Astrocyte (in vitro differentiated cells and primary cell): ENCODE results near the gene CDKN2B-AS1. TPM values are rescaled to one million over a fixed set of nuclear protein-coding genes. Genes with fewer than 3 reads are reported as not detected.

ENCODE experiments used
- DNase-seq: peaks from one replicate; pipeline ENCODE4 v3.0.0-alpha.2; 2010; ENCODE audit warnings: low read depth
- FAIRE-seq: peaks from 2 replicates; lab custom pipeline; 2011; peaks lifted over from hg19 to GRCh38; lab: Jason Lieb, UNC
- H2AFZ ChIP-seq: 2 replicates; pipeline ENCODE4 v1.6.0; 2012; ENCODE audit warnings: low read depth, low read length, inconsistent platforms
- H3K27ac ChIP-seq: 2 replicates; pipeline ENCODE4 v1.5.1; 2011; ENCODE audit warnings: low read depth, low read length, inconsistent platforms
- H3K27me3 ChIP-seq: 2 replicates; pipeline ENCODE4 v1.6.0; 2011; ENCODE audit warnings: low read length, inconsistent platforms; ENCODE audit not compliant: insufficient read depth
- H3K36me3 ChIP-seq: 2 replicates; pipeline ENCODE4 v1.5.1; 2011; ENCODE audit warnings: low read length, inconsistent platforms; ENCODE audit not compliant: insufficient read depth
- H3K4me1 ChIP-seq: 2 replicates; pipeline ENCODE4 v1.5.1; 2011; ENCODE audit warnings: low read length, inconsistent platforms; ENCODE audit not compliant: insufficient read depth
- H3K4me2 ChIP-seq: 2 replicates; pipeline ENCODE4 v1.6.0; 2012; ENCODE audit warnings: low read length, inconsistent platforms
- H3K4me3 ChIP-seq: 2 replicates; pipeline ENCODE4 v1.5.1; 2011; ENCODE audit warnings: low read depth, mild to moderate bottlenecking, low read length, inconsistent platforms; ENCODE audit not compliant: insufficient read depth
- H3K79me2 ChIP-seq: 2 replicates; pipeline ENCODE4 v1.6.0; 2012; ENCODE audit warnings: mild to moderate bottlenecking, low read length, inconsistent platforms; ENCODE audit not compliant: insufficient read depth
- H3K9ac ChIP-seq: 2 replicates; pipeline ENCODE4 v1.6.0; 2012; ENCODE audit warnings: mild to moderate bottlenecking, low read length, inconsistent platforms
- H3K9me3 ChIP-seq: 2 replicates; pipeline ENCODE4 v1.5.1; 2012; ENCODE audit warnings: low read depth, mild to moderate bottlenecking, low read length, inconsistent platforms; ENCODE audit not compliant: insufficient read depth
- H4K20me1 ChIP-seq: 2 replicates; pipeline ENCODE4 v1.6.0; 2012; ENCODE audit warnings: low read length, inconsistent platforms; ENCODE audit not compliant: insufficient read depth
- H3K27ac Mint-ChIP-seq: one replicate; pipeline ENCODE4 v1.8.0; 2021; ENCODE audit warnings: mild to moderate bottlenecking, mixed read lengths; ENCODE audit not compliant: unreplicated experiment
- H3K27me3 Mint-ChIP-seq: one replicate; pipeline ENCODE4 v1.8.0; 2021; ENCODE audit warnings: low read depth, mixed read lengths; ENCODE audit not compliant: unreplicated experiment
- H3K36me3 Mint-ChIP-seq: one replicate; pipeline ENCODE4 v1.8.0; 2021; ENCODE audit warnings: low read depth, mixed read lengths; ENCODE audit not compliant: unreplicated experiment
- H3K4me1 Mint-ChIP-seq: one replicate; pipeline ENCODE4 v1.8.0; 2021; ENCODE audit warnings: low read depth, mixed read lengths; ENCODE audit not compliant: unreplicated experiment
- H3K4me3 Mint-ChIP-seq: one replicate; pipeline ENCODE4 v1.8.0; 2021; ENCODE audit warnings: mild to moderate bottlenecking, moderate library complexity, mixed read lengths; ENCODE audit not compliant: unreplicated experiment
- H3K9me3 Mint-ChIP-seq: one replicate; pipeline ENCODE4 v1.8.0; 2021; ENCODE audit warnings: mild to moderate bottlenecking, mixed read lengths; ENCODE audit not compliant: unreplicated experiment
- EZH2 ChIP-seq: IDR thresholded peaks from 2 replicates; pipeline ENCODE4 v1.6.1; 2012; ENCODE audit warnings: mild to moderate bottlenecking, low read length, inconsistent platforms; ENCODE audit not compliant: insufficient read depth
- total RNA-seq: library from RNA; stranded (reverse); gene quantifications from 2 replicates; pipeline ENCODE4 v1.2.1, GENCODE V29; 2021
- TF ChIP-seq, protein P1 (sequence below): IDR thresholded peaks from 2 replicates; pipeline ENCODE4 v1.5.1; 2011; ENCODE audit warnings: low read depth, mild to moderate bottlenecking, inconsistent platforms, low read length, moderate library complexity; ENCODE audit not compliant: insufficient read depth

The CDKN2B-AS1 gene
- total RNA-seq, 1 donor from 2014 or later, result 2.3 TPM

DNA sequence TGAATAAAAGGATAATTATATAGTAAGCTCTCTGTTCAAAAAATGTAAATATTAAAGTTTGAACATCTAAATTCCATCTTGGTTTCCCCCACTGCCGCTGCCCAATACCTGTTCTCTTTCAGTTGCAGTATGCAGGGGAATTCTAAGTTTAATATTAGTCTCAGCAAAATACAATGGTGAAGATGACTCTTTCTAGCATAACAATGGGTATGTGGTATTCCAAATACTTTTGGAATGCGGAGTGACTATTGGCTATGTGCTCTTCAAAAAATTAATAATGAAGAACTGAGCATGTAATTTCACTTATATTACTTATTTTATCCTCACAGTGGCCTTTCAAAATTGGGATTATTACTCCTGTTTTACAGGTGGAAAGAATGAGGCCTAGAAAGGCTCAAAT is 3.4 kb downstream of the CDKN2B-AS1 start:
- TF ChIP-seq, protein P1, sequence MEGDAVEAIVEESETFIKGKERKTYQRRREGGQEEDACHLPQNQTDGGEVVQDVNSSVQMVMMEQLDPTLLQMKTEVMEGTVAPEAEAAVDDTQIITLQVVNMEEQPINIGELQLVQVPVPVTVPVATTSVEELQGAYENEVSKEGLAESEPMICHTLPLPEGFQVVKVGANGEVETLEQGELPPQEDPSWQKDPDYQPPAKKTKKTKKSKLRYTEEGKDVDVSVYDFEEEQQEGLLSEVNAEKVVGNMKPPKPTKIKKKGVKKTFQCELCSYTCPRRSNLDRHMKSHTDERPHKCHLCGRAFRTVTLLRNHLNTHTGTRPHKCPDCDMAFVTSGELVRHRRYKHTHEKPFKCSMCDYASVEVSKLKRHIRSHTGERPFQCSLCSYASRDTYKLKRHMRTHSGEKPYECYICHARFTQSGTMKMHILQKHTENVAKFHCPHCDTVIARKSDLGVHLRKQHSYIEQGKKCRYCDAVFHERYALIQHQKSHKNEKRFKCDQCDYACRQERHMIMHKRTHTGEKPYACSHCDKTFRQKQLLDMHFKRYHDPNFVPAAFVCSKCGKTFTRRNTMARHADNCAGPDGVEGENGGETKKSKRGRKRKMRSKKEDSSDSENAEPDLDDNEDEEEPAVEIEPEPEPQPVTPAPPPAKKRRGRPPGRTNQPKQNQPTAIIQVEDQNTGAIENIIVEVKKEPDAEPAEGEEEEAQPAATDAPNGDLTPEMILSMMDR, result no peak
- no peak for TF ChIP-seq EZH2
- Mint-ChIP-seq H3K4me1 (peaks cover 23% of the 10 kb centered on the region), H3K27me3 (peaks cover 2% of the 10 kb centered on the region), H3K27ac (no peak overlapping the region), H3K36me3 (no peaks in the 10 kb centered on the region), H3K9me3 (no peaks in the 10 kb centered on the region), H3K4me3 (no peak overlapping the region)
- Histone ChIP-seq H3K4me3 (no peak overlapping the region), H3K4me1 (peaks cover 22% of the 10 kb centered on the region), H3K27ac (no peak overlapping the region), H3K9me3 (no peaks in the 10 kb centered on the region), H3K9ac (no peak overlapping the region), H2AFZ (no peak overlapping the region), H3K27me3 (no peaks in the 10 kb centered on the region), H4K20me1 (peaks cover 11% of the 10 kb centered on the region), H3K36me3 (peaks cover 2% of the 10 kb centered on the region), H3K4me2 (peak overlapping the region; percentile 14), H3K79me2 (peaks cover 82% of the 10 kb centered on the region)
- FAIRE-seq (no peak), DNase-seq (no peak)

- H3K27ac ChIP-seq, result no peak overlapping the region
- peak; percentile 60 for FAIRE-seq
- no peak for DNase-seq
- H3K9ac ChIP-seq, result no peak overlapping the region
- Mint-ChIP-seq H3K4me3 (no peak overlapping the region), H3K27me3 (peaks cover 2% of the 10 kb centered on the region), H3K4me1 (peaks cover 26% of the 10 kb centered on the region), H3K9me3 (no peaks in the 10 kb centered on the region), H3K36me3 (peaks cover 17% of the 10 kb centered on the region), H3K27ac (no peak overlapping the region)
- H3K36me3 ChIP-seq, result peaks cover 22% of the 10 kb centered on the region
- H3K9me3 ChIP-seq, result no peaks in the 10 kb centered on the region
- TF ChIP-seq EZH2, result no peak
- TF ChIP-seq, protein P1, result no peak
- H2AFZ ChIP-seq, result no peak overlapping the region
- peak overlapping the region; percentile 17 for H3K4me2 ChIP-seq
- peaks cover 23% of the 10 kb centered on the region for H3K4me1 ChIP-seq
- H4K20me1 ChIP-seq, result peaks cover 44% of the 10 kb centered on the region
- H3K79me2 ChIP-seq, result peaks cover 87% of the 10 kb centered on the region
- H3K27me3 ChIP-seq, result no peaks in the 10 kb centered on the region
- H3K4me3 ChIP-seq, result no peak overlapping the region
Measured at GRCh38 chr9:22002038-22002437, 7.4 kb downstream of the CDKN2B-AS1 start.

- Mint-ChIP-seq H3K9me3 (no peaks in the 10 kb centered on the region), H3K4me3 (peak overlapping the region; percentile 95), H3K36me3 (peaks cover 17% of the 10 kb centered on the region), H3K27ac (peak overlapping the region; percentile 96), H3K27me3 (no peaks in the 10 kb centered on the region), H3K4me1 (peaks cover 21% of the 10 kb centered on the region)
- no peaks in the 10 kb centered on the region for H3K9me3 ChIP-seq
- H3K79me2 ChIP-seq, result peaks cover 81% of the 10 kb centered on the region
- H4K20me1 ChIP-seq, result peaks cover 49% of the 10 kb centered on the region
- peak overlapping the region; percentile 96 for H3K4me3 ChIP-seq
- TF ChIP-seq, protein P1, result peak; percentile 27
- TF ChIP-seq EZH2, result no peak
- no peak overlapping the region for H2AFZ ChIP-seq
- H3K27ac ChIP-seq, result peak overlapping the region; percentile 68
- H3K4me2 ChIP-seq, result peak overlapping the region; percentile 90
- FAIRE-seq (no peak), DNase-seq (peak; percentile 47)
- H3K4me1 ChIP-seq, result peaks cover 16% of the 10 kb centered on the region
- peaks cover 22% of the 10 kb centered on the region for H3K36me3 ChIP-seq
- no peaks in the 10 kb centered on the region for H3K27me3 ChIP-seq
- peak overlapping the region; percentile 79 for H3K9ac ChIP-seq
Measured at GRCh38 chr9:22005021-22005701, 10.6 kb downstream of the CDKN2B-AS1 start.
